PC-3 (cell line): Measurements from ENCODE around the gene SP8. TPM values are rescaled to one million over a fixed set of nuclear protein-coding genes. Genes with fewer than 3 reads are reported as not detected.

Experiments used
- ATAC-seq: fragments of 200-7000 bp; cut with Tn5 transposase; 2 replicates; pipeline ENCODE4 v1.9.1; 2020; ENCODE audit warnings: mild to moderate bottlenecking, moderate library complexity
- BruUV-seq: library from RNA; stranded (reverse); fragments of 400-500 nt; replicated peaks from 2 replicates; lab custom pipeline; 2021; lab: Mats Ljungman, UMichigan
- CTCF ChIA-PET: fragments of 300-600 bp; sonication (Branson Sonifier 250); formaldehyde crosslinking; loops from one replicate; lab custom pipeline; 2022; ENCODE audit warnings: antibody characterized with exemption; lab: Charles Lee
- POLR2A ChIA-PET: fragments of 300-600 bp; sonication (Branson Sonifier 250); formaldehyde crosslinking; loops from one replicate; lab custom pipeline; 2022; ENCODE audit warnings: antibody characterized with exemption; ENCODE audit not compliant: unreplicated experiment; lab: Charles Lee
- DNase-seq: peaks from one replicate; pipeline ENCODE4 v3.0.0-alpha.2; 2015
- H2AFZ ChIP-seq: fragments of 300-600 bp; sonication (generic); 2 replicates; pipeline ENCODE4 v1.6.0; 2016; ENCODE audit warnings: antibody characterized with exemption, low read length
- H3F3A ChIP-seq: fragments of 300-600 bp; sonication (generic); one replicate; pipeline ENCODE4 v1.6.0; 2017; ENCODE audit warnings: antibody characterized with exemption, low read length, control low read depth, mild to moderate bottlenecking; ENCODE audit not compliant: unreplicated experiment
- H3K27ac ChIP-seq: fragments of 300-600 bp; sonication (generic); 2 replicates; pipeline ENCODE4 v1.5.1; 2016; ENCODE audit warnings: mild to moderate bottlenecking, low read length
- H3K27me3 ChIP-seq: fragments of 300-600 bp; sonication (generic); 2 replicates; pipeline ENCODE4 v1.6.1; 2016; ENCODE audit warnings: low read length, mixed read lengths
- H3K36me3 ChIP-seq: fragments of 300-600 bp; sonication (generic); 2 replicates; pipeline ENCODE4 v1.6.1; 2016; ENCODE audit warnings: low read depth, mixed run types, low read length, mixed read lengths
- H3K4me1 ChIP-seq: fragments of 300-600 bp; sonication (generic); 2 replicates; pipeline ENCODE4 v1.5.1; 2016; ENCODE audit warnings: low read length; ENCODE audit not compliant: insufficient read depth
- H3K4me2 ChIP-seq: fragments of 300-600 bp; sonication (generic); 2 replicates; pipeline ENCODE4 v1.6.0; 2016; ENCODE audit warnings: low read length
- H3K4me3 ChIP-seq: fragments of 300-600 bp; sonication (generic); 2 replicates; pipeline ENCODE4 v1.5.1; 2016; ENCODE audit warnings: mild to moderate bottlenecking, low read length, mixed read lengths
- H3K79me2 ChIP-seq: fragments of 300-600 bp; sonication (generic); 2 replicates; pipeline ENCODE4 v1.6.1; 2017; ENCODE audit warnings: low read length, mixed read lengths
- H3K9ac ChIP-seq: fragments of 300-600 bp; sonication (generic); 2 replicates; pipeline ENCODE4 v1.6.0; 2016; ENCODE audit warnings: mild to moderate bottlenecking, low read length
- H3K9me2 ChIP-seq: fragments of 300-600 bp; sonication (generic); replicated peaks from 2 replicates; pipeline ENCODE4 v1.6.1; 2016; ENCODE audit warnings: mixed run types, low read length, mixed read lengths
- H3K9me3 ChIP-seq: fragments of 300-600 bp; sonication (generic); 2 replicates; pipeline ENCODE4 v1.6.1; 2016; ENCODE audit warnings: low read length, mixed read lengths
- H4K20me1 ChIP-seq: fragments of 300-600 bp; sonication (generic); 2 replicates; pipeline ENCODE4 v1.6.1; 2016; ENCODE audit warnings: low read length, mixed read lengths
- EZH2 ChIP-seq: fragments of 300-600 bp; sonication (generic); IDR thresholded peaks from one replicate; pipeline ENCODE4 v1.6.1; 2017; ENCODE audit warnings: antibody characterized with exemption, mild to moderate bottlenecking, low read length; ENCODE audit not compliant: unreplicated experiment
- EZH2phosphoT487 ChIP-seq: fragments of 300-600 bp; sonication (generic); IDR thresholded peaks from 2 replicates; pipeline ENCODE4 v1.6.1; 2018; ENCODE audit warnings: mild to moderate bottlenecking, antibody characterized with exemption, low read length, borderline replicate concordance
- intact Hi-C: fragments of 100-400 bp; cut with micrococcal nuclease; formaldehyde crosslinking; loops from 2 replicates; pipeline ENCODE4 v1.9.0; 2023
- total RNA-seq: library from RNA; depleted of rRNA; stranded (reverse); fragments of >200 nt; gene quantifications from 2 replicates; pipeline ENCODE4 v1.2.3, GENCODE V29; 2014
- TF ChIP-seq, protein P1 (sequence below): fragments of 300-600 bp; sonication (generic); conservative IDR thresholded peaks from 2 replicates; pipeline ENCODE4 v1.5.1; 2017; ENCODE audit warnings: antibody characterized with exemption, low read depth, mild to moderate bottlenecking, low read length

The SP8 gene
- total RNA-seq, 1 experiment from 2014 or later: not detected

DNA sequence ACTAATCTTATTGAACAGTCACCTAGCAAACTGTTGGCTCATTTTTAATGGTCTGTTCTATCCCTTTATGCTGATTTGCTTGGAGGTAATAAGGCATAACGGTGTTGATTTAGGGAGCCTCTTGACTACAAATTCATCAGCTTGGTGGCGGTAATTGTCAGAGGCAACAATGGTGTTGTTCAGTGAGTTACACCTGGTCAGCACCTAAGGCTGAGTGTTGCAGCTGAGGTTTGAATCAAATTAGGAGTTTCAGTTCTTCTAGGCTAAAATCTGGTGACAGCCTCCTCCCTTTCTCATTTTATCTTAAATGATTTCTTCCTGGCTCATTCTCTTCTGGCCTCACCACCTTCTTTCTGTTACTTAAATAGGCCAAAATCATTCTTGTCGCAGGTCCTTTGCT, 42.3 kb upstream of the SP8 start:
- peaks cover 47% of the 10 kb centered on the region for H3K27me3 ChIP-seq
- H3K9me2 ChIP-seq: no peaks in the 10 kb centered on the region
- CTCF ChIA-PET: no interaction called here
- intact Hi-C loops: no loop called here
- ATAC-seq (no peak), DNase-seq (no peak)
- POLR2A ChIA-PET: no interaction called here
- no peak for TF ChIP-seq EZH2
- no peak for TF ChIP-seq EZH2phosphoT487
- TF ChIP-seq, protein P1, sequence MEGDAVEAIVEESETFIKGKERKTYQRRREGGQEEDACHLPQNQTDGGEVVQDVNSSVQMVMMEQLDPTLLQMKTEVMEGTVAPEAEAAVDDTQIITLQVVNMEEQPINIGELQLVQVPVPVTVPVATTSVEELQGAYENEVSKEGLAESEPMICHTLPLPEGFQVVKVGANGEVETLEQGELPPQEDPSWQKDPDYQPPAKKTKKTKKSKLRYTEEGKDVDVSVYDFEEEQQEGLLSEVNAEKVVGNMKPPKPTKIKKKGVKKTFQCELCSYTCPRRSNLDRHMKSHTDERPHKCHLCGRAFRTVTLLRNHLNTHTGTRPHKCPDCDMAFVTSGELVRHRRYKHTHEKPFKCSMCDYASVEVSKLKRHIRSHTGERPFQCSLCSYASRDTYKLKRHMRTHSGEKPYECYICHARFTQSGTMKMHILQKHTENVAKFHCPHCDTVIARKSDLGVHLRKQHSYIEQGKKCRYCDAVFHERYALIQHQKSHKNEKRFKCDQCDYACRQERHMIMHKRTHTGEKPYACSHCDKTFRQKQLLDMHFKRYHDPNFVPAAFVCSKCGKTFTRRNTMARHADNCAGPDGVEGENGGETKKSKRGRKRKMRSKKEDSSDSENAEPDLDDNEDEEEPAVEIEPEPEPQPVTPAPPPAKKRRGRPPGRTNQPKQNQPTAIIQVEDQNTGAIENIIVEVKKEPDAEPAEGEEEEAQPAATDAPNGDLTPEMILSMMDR: no peak
- H3K4me3 ChIP-seq: no peak overlapping the region
- H3K4me1 ChIP-seq: no peaks in the 10 kb centered on the region
- no peaks in the 10 kb centered on the region for H3F3A ChIP-seq
- no peak overlapping the region for H3K27ac ChIP-seq
- H3K79me2 ChIP-seq: no peaks in the 10 kb centered on the region
- no peaks in the 10 kb centered on the region for H3K9me3 ChIP-seq
- no peak overlapping the region for H2AFZ ChIP-seq
- H3K4me2 ChIP-seq: no peak overlapping the region
- no peak overlapping the region for H3K9ac ChIP-seq
- BruUV-seq: no TSS peak
- no peaks in the 10 kb centered on the region for H3K36me3 ChIP-seq
- no peaks in the 10 kb centered on the region for H4K20me1 ChIP-seq

- BruUV-seq: no TSS peak
- TF ChIP-seq, protein P1: no peak
- no peak for TF ChIP-seq EZH2
- no peak for TF ChIP-seq EZH2phosphoT487
- no peaks in the 10 kb centered on the region for H3K9me2 ChIP-seq
- H3K27me3 ChIP-seq: peaks cover 39% of the 10 kb centered on the region
- intact Hi-C loops: no loop called here
- POLR2A ChIA-PET: no interaction called here
- no peaks in the 10 kb centered on the region for H3K9me3 ChIP-seq
- H3K79me2 ChIP-seq: no peaks in the 10 kb centered on the region
- no peak overlapping the region for H2AFZ ChIP-seq
- ATAC-seq (no peak), DNase-seq (no peak)
- CTCF ChIA-PET: no interaction called here
- no peak overlapping the region for H3K4me2 ChIP-seq
- no peaks in the 10 kb centered on the region for H3K4me1 ChIP-seq
- H4K20me1 ChIP-seq: no peaks in the 10 kb centered on the region
- no peaks in the 10 kb centered on the region for H3K36me3 ChIP-seq
- no peak overlapping the region for H3K27ac ChIP-seq
- H3K4me3 ChIP-seq: no peak overlapping the region
- H3K9ac ChIP-seq: no peak overlapping the region
- H3F3A ChIP-seq: no peaks in the 10 kb centered on the region
These were observed 40.5 kb upstream of the SP8 start for GRCh38 chr7:20827172-20827571.

DNA sequence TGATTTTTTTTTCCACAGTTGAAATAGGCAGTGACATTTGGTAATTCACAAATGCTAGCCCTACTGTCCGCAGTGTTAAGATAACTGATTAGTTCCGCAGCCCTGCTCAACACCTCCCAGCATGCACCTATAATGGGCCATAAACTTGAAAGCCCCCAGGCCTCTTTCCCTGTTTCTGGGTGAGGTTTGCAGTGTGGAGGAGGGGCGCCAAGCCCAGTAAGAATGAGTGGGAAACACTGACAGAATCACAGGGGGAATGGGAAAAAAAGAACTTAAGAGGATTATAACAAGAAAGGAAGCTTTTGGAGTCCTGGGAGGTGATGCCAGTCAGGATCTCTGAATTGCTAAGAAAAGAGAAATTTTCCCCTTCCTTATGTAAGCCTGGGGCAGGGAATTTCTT, 39.6 kb upstream of the SP8 start:
- ATAC-seq (no peak), DNase-seq (no peak)
- no peaks in the 10 kb centered on the region for H3K9me3 ChIP-seq
- no peak overlapping the region for H2AFZ ChIP-seq
- no peaks in the 10 kb centered on the region for H4K20me1 ChIP-seq
- TF ChIP-seq, protein P1: no peak
- TF ChIP-seq EZH2phosphoT487: no peak
- ChIA-PET POLR2A (interaction anchor here (0.6 kb wide), 1 partner anchor 47 kb away, joined by 5 read pairs; no protein-coding TSS in a partner anchor), CTCF (no interaction called here)
- no peak overlapping the region for H3K27ac ChIP-seq
- no peak overlapping the region for H3K4me2 ChIP-seq
- no peaks in the 10 kb centered on the region for H3K4me1 ChIP-seq
- H3F3A ChIP-seq: no peaks in the 10 kb centered on the region
- intact Hi-C loops: no loop called here
- no peaks in the 10 kb centered on the region for H3K36me3 ChIP-seq
- H3K4me3 ChIP-seq: no peak overlapping the region
- H3K79me2 ChIP-seq: no peaks in the 10 kb centered on the region
- H3K9me2 ChIP-seq: no peaks in the 10 kb centered on the region
- H3K9ac ChIP-seq: no peak overlapping the region
- BruUV-seq: no TSS peak
- H3K27me3 ChIP-seq: peaks cover 30% of the 10 kb centered on the region
